SK-N-SH (cell line): ENCODE measurements around the gene ACAP3.

Source experiments
- CTCF ChIP-seq: fragments of 200-600 bp; sonication (generic); IDR thresholded peaks from 2 replicates; pipeline ENCODE4 v1.6.1; 2017; ENCODE audit warnings: antibody characterized with exemption, mild to moderate bottlenecking, moderate library complexity
- EZH2phosphoT487 ChIP-seq: fragments of 200-600 bp; sonication (generic); IDR thresholded peaks from 2 replicates; pipeline ENCODE4 v1.6.1; 2017; ENCODE audit warnings: low read depth, mixed run types, mild to moderate bottlenecking, antibody characterized with exemption, moderate library complexity, borderline replicate concordance
- FOXM1 ChIP-seq: IDR thresholded peaks from 2 replicates; pipeline ENCODE4 v1.4.0; 2012; ENCODE audit warnings: low read depth, mild to moderate bottlenecking
- JUND ChIP-seq: IDR thresholded peaks from 2 replicates; pipeline ENCODE4 v1.4.0; 2012
- RCOR1 ChIP-seq: fragments of 150-350 bp; IDR thresholded peaks from 2 replicates; pipeline ENCODE4 v1.6.1; 2017; ENCODE audit warnings: antibody characterized with exemption, low read length
- SIN3A ChIP-seq: IDR thresholded peaks from 2 replicates; pipeline ENCODE4 v1.6.1; 2012; ENCODE audit warnings: low read depth, mild to moderate bottlenecking, low read length, moderate library complexity, borderline replicate concordance
- SMC3 ChIP-seq: IDR thresholded peaks from 2 replicates; pipeline ENCODE4 v1.6.1; 2012; ENCODE audit warnings: low read depth, low read length, improper control_type of control experiment
- TAF1 ChIP-seq: IDR thresholded peaks from 2 replicates; pipeline ENCODE4 v1.6.1; 2012; ENCODE audit warnings: low read depth, mild to moderate bottlenecking, low read length, moderate library complexity, borderline replicate concordance
- TF ChIP-seq, protein P1 (sequence below): fragments of 150-350 bp; IDR thresholded peaks from 2 replicates; pipeline ENCODE4 v1.6.1; 2017; ENCODE audit warnings: antibody characterized with exemption, low read length, low read depth, borderline replicate concordance
- TF ChIP-seq, protein P2 (sequence below): IDR thresholded peaks from 2 replicates; pipeline ENCODE4 v1.4.0; 2012; ENCODE audit warnings: low read depth, borderline replicate concordance

DNA sequence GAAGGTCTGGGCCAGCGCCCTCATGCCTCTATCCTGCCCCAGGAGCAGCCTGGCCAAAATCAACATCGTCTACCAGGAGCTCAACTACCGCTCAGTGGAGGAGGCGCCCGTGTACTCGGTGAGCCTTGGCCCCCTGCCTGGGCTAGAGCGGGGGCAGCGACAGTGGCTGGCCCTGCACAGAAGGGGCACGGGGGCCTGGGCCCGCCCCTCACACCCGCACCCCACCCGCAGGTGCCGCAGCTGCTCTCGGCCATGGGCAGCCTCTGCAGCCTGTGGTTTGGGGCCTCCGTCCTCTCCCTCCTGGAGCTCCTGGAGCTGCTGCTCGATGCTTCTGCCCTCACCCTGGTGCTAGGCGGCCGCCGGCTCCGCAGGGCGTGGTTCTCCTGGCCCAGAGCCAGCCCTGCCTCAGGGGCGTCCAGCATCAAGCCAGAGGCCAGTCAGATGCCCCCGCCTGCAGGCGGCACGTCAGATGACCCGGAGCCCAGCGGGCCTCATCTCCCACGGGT, 16.7 kb downstream of the ACAP3 start:
- TF ChIP-seq JUND (no peak), SIN3A (no peak), CTCF (no peak), RCOR1 (no peak), EZH2phosphoT487 (no peak), SMC3 (no peak), TAF1 (no peak), FOXM1 (no peak)
- TF ChIP-seq, protein P1, sequence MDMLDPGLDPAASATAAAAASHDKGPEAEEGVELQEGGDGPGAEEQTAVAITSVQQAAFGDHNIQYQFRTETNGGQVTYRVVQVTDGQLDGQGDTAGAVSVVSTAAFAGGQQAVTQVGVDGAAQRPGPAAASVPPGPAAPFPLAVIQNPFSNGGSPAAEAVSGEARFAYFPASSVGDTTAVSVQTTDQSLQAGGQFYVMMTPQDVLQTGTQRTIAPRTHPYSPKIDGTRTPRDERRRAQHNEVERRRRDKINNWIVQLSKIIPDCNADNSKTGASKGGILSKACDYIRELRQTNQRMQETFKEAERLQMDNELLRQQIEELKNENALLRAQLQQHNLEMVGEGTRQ, result no peak
- TF ChIP-seq, protein P2, sequence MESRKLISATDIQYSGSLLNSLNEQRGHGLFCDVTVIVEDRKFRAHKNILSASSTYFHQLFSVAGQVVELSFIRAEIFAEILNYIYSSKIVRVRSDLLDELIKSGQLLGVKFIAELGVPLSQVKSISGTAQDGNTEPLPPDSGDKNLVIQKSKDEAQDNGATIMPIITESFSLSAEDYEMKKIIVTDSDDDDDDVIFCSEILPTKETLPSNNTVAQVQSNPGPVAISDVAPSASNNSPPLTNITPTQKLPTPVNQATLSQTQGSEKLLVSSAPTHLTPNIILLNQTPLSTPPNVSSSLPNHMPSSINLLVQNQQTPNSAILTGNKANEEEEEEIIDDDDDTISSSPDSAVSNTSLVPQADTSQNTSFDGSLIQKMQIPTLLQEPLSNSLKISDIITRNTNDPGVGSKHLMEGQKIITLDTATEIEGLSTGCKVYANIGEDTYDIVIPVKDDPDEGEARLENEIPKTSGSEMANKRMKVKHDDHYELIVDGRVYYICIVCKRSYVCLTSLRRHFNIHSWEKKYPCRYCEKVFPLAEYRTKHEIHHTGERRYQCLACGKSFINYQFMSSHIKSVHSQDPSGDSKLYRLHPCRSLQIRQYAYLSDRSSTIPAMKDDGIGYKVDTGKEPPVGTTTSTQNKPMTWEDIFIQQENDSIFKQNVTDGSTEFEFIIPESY, result no peak
